Activated CD4-positive, alpha-beta T cell treated with anti-CD3 and anti-CD28 coated beads, Interleukin-2, amount 50 U/mL, for 48 hours (primary cell): ENCODE results near the gene RAVER2.
"Not testable (repeated sequence)": the region's sequence is repeated elsewhere in the genome, so short reads cannot be mapped to it uniquely, and the experiment has no call there.

Experiments used
- DNase-seq, 2 experiments: peaks; one replicate each; pipeline ENCODE4 v3.0.0-alpha.2; 2020

Gene RAVER2

GRCh38 chr1:64744492-64745180, at the start of gene RAVER2:
RAVER2 (plus strand) TSS chr1:64745075; CDS start chr1:64745173, 98 bp downstream.
- DNase-seq = peak; percentile 57 to 65

DNA sequence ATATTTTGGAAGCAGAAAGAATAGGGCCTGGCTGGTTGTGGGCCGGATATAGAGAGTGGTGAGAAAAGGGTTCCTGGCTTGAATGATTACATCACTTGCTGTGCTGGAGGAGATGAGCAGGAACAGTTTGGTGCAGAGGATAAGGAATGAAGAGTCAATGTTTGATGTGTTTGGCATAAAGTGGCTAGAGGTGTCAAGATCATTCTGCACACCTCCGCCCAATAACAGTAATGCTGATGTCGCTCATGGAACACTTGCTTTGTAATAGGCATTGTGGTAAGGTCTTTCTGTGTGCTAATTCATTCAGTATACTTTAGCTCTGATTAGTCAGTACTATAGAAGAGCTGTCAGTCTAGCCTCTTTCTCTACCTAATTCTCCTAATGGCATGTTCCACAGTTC, 48.0 kb upstream of the RAVER2 start:
- DNase-seq = no peak

DNA sequence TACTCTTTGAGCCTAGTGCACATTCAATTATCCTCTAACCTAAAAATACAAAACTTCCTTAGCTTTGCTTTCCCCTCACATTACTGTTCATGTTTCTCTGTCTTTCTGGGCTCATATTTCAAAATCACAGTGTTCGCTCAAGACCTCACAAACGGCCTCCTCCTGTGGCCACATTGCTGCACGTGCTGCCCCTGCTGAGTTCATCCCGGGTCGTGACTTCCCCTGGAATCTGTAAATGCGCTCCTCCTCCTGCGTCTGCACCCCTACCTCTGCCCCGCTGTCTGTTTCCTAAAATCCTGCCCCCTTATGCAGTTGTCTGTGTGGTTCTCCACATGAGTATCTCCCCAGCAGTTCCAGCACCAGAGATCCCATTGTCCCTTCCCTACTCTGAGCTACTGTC, 45.5 kb upstream of the RAVER2 start:
- DNase-seq = no peak

- DNase-seq = no peak
Measured at GRCh38 chr1:64701071-64701470, 43.8 kb upstream of the RAVER2 start.

GRCh38 chr1:64701886-64702285, 43.0 kb upstream of the RAVER2 start:
- DNase-seq = no peak

DNA sequence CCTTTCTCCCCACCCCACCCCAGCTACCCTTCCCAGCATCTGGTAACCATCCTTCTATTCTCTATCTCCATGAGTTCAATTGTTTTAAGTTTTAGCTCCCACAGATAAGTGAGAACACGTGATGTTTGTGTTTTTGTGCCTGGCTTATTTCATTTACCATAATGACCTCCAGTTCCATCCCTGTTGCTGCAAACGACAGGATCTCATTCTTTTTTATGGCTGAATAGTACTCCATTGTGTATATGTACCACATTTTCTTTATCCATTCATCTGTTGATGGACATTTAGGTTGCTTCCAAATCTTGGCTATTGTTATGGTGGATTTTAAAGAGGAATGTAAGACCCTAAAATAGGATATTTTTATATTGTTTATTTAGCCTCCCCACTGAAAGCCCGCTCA, 42.2 kb upstream of the RAVER2 start:
- not testable (repeated sequence) for DNase-seq

DNA sequence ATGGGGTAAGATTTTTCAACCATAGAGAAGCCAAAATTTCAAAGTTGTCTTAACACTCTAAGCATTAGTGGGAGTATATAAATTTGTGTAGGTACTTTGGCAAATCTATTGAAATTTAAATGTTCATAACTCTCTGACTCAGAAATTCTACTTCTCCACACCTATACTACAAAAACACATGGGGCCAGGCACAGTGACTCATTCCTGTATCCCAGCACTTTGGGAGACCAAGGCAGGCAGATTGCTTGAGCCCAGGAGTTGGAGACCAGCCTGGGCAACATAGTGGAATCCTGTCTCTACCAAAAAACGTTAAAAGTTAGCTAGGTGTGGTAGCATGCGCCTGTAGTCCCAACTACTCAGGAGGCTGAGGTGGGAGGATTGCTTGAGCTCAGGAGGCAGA, 41.3 kb upstream of the RAVER2 start:
- DNase-seq = no peak

- no peak for DNase-seq
Measured at GRCh38 chr1:64705591-64705990, 39.3 kb upstream of the RAVER2 start.

- no peak for DNase-seq
Measured at GRCh38 chr1:64711266-64711665, 33.6 kb upstream of the RAVER2 start.

DNA sequence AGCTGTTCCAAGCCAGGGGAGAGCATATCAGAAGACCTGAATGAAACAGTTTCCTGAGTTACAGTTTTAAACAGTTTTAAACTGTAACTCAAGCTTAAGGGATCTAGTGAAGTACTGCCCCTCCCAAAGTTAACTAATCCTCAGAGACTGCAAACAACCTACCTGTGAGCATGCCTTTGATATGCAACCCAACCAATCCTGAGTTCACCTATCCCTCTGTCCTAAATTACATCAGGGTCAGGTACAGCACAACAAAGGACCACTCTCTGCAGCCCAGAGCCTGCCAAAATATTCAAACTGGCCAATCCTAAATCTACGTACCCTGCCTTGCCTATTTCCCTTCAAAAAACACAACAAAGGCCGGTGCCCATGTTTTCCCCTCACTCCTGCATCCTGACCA, 32.8 kb upstream of the RAVER2 start:
- DNase-seq = no peak

DNA sequence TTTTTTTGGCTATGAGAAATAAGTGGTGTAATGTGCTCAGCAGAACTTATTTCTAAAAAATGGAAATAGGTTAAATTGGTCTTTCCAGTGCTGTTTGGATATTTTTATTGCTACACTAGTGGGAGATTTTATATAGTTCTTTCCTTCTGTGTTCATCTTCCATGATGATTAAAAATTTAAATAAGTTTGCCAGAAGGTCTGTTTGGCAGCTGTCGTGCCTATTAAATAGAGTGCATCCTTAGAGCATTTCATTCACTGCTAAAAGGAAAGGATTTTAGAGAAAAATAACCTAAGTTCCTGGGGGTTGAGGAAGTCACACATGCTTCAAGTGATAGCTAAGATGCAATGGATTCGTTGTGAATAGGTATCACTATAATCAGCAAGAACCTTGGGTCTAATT, 29.7 kb upstream of the RAVER2 start:
- no peak for DNase-seq

GRCh38 chr1:64721135-64721534, 23.7 kb upstream of the RAVER2 start:
- no peak for DNase-seq

DNA sequence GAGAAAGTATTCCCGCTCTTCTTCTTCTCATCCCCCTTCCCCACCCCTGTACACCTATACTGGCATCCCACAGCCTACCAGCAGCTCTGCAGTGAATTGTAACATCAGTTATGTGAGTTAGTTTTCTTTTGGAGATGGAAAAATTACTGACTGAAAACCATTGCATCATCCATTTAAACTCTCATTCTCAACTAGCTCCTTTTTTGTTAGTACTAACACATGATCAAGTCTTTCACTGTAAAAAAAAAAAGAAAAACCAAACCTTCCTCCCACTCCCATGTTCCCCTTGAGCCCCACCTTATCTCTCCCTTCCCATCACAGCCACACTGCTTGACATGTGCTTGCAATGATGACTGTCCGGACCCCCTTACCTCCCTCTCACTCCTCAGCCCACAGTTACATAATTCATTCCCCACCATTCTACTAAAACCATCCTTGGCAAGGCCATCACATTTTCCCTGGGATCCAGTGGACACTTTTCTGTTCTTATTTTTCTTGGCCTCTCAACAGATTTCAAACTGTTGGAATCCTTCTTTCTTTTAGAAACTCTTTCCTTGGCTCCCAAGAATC, 23.2 kb upstream of the RAVER2 start:
- no peak for DNase-seq

- no peak for DNase-seq
Measured at GRCh38 chr1:64727861-64728260, 17.0 kb upstream of the RAVER2 start.

DNA sequence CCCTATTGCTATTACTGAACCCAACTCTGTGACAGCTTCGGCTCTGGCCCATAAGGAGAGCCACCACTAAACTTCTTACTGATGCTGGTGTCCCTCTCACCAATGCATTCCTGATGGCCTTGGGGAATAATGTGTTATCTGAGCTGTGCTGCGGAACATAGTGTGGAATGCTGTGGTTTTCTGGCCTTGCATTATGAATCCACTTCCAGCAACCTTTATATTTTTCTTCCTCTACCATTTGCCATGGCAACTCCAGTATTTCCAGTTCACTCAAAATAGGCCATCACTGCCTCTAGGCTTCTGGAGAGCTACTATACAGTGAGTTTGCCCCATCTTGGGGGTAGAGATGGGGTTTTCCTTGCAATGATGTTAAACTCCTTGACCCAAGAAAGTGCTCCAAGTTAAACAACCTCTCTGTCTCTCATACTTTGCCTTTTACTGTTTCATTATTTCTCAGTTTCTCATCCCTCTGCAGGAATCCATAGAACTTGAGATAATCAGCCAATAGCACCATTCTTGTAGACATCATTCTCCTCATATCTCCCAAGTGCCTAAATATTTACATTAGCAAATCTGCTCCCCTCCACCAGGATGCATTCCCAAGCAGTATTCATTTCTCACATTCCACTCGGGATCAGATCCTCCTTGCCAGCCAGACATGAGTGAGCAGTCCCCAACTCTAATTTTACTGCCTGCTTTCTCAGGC, 11.1 kb upstream of the RAVER2 start:
- DNase-seq = no peak

- no peak for DNase-seq
Measured at GRCh38 chr1:64734287-64734652, 10.6 kb upstream of the RAVER2 start.

- not testable (repeated sequence) for DNase-seq
Measured at GRCh38 chr1:64740687-64741086, 4.2 kb upstream of the RAVER2 start.

DNA sequence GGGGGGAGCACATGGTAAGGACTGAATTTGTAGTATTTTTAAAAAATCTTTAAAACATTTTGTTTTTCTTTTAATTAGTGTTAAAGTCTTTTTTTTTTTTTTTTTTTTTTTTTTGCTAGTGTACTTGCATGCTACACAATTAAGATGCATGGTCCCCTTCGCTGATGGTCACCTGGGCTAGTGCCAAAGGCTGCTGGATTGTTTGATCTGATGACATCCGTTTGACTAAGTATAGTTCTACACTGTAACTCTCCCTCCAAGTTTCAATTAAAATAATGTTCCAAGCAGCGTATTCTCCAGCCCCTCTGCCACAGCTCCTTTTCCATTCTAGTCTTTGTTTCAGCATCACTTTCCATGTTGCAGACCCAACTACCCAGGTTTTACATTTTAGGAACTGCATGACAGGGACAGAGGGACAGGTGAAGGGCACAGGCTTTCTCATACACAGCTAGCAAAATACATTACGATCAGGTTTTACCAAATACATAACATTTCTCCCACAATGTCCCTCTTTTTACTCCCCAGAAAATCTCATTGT, 852 bp upstream of the RAVER2 start:
- DNase-seq = no peak

GRCh38 chr1:64745181-64745985, 508 bp downstream of the RAVER2 start:
- peak; percentile 11 to 14 for DNase-seq

DNA sequence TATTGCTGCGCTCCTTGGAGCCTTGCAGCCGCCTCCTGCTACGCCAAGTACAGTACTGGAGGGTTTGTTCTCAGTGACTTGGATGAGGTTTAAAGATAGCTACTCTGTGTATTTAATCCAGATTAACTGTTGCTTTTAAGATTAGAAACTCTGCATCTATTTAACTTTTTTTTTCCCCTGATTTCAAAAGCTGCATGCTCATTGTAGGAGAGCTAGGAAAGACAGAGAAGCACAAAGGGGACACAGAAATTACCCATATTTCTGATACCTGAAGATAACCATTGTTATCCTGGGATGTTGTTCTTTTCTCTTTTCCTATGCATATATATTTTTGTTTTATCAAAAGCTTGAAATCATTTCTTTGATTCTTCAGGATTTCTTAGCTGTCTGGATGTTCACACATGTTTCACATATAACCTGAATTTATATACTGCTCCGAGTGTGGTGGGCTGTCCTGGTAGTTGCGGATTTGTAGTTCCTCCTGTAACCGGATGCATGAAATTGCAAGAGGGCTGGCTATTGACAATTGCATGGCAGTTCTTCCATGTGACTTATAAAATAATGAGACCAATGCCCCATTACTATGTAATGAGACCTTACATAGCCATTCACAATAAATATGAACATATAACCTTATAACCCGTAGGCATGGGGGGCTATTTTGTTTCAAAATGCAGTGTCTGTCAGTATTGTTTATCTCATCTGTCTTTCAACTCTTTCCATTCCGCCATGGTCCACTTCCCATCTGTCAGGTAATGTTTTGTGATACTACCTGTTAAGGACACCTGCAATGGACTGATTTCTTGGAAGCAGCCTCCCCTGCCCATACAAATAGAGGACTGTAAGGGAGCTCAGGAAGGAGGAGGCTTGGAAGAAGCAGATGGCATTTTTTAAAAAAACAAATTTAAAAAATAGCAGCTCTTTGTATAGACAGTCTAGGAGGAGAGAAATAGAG, 1.4 kb downstream of the RAVER2 start:
- DNase-seq = no peak

DNA sequence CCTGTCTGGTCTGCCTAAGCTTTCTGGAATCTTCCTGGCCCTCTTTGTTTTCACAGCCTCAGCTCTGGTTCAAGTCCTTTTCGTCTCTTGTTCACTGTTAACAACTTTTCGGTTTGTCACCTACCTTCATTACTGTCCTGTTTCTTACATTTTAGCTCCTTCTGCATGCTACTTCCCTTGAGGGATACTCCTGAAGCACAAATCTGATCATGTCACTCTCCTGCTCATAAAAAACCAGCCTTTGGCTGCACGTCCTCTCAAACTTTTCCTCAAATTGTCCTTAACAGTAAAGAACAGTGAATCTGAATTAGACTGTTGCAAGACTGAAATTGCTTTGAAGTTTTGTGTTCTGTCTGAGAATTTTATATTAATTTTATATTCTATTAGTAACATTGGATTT, 3.3 kb downstream of the RAVER2 start:
- no peak for DNase-seq

DNA sequence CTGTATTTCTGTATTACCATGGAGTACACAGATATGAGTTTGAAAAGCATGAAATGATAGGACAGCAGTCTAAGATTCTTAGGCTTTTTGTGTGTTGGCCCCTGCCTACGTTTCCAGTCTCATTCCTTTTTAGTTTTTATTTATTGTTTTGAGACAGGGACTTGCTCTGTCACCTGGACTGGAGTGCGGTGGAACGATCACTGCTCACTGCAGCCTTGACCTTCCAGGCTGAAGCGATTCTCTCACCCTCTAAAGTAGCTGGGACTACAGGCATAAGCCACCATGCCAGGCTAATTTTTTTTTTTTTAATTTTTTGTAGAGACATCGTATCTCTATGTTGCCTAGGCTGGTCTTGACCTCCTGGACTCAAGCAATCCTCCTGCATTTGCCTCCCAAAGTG, 3.8 kb downstream of the RAVER2 start:
- no peak for DNase-seq
